ENCODE measurements around the gene DST. TPM values are rescaled to one million over a fixed set of nuclear protein-coding genes. Genes with fewer than 3 reads are reported as not detected.

Gene DST
- total RNA-seq, 2 donors from 2014 or later: 15.4 to 36.6 TPM

DNA sequence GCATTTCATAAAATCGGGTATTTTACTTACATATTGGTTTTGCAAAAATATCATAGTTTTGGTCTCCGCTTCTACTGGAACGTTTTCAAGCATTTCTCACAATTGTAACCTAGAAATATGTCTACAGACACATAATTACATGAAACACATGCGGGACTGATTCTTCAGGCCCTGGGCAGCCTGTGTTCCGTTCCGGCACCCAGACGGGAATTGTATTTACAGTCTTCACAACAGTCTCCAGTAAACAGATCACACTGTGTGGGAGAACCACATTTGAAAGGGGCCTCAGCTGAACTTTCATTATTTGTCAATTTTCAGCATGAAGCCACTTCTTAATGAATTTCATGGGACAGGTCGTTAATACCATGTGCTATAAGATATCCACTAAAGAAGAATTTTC is 196.9 kb downstream of the DST start:
- Mint-ChIP-seq H3K36me3 (ENCODE audit: low read depth) (no peaks in the 10 kb centered on the region), H3K4me1 (no peaks in the 10 kb centered on the region), H3K4me3 (no peak overlapping the region), H3K27ac (no peak overlapping the region), H3K27me3 (no peaks in the 10 kb centered on the region), H3K9me3 (peaks cover 3% of the 10 kb centered on the region)
- no peak for ATAC-seq (replicated peaks)

DNA sequence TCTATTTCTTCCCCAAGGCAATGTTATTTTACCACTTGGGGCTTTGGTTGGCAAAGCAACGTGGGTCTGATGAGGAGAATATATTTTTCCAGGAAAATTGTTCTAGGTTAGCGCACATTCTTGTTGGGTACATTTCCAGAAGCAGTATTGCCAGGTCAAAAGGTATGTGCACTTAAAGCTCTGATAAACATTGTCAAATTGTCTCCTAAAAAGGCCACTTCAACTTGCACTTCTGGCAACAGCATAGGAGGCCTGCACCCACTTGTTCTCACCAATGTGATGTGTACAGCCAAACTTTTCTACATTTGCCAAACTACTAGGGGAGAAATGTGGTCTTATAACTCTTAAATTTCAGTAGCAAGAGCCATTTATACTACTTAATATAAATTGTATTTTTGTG is 197.8 kb downstream of the DST start:
- Mint-ChIP-seq H3K4me1 (no peaks in the 10 kb centered on the region), H3K9me3 (peaks cover 4% of the 10 kb centered on the region), H3K27ac (no peak overlapping the region), H3K27me3 (no peaks in the 10 kb centered on the region), H3K4me3 (no peak overlapping the region), H3K36me3 (ENCODE audit: low read depth) (no peaks in the 10 kb centered on the region)
- ATAC-seq (replicated peaks): no peak

DNA sequence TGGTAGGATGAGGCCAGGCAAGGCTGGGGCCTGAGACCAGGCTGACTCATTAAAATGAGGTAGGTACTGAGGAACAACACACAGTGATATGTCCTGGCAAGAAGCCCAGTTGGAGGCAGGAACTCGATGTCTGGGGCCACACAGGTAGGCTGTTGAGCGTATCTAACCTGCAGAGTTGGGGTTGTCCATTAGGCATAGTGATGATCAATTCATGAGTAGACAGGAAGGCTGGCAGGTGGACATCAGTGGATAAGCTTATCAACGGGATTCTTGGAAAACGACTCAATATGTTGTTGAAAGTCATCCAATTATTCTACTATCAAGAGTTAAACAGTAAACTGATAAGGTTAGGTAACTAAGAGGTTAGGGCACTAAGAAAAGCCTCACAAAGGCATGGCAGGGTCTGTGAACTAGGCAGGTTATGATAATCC is 202.1 kb downstream of the DST start:
- H3K27me3 Mint-ChIP-seq: peaks cover 5% of the 10 kb centered on the region

DNA sequence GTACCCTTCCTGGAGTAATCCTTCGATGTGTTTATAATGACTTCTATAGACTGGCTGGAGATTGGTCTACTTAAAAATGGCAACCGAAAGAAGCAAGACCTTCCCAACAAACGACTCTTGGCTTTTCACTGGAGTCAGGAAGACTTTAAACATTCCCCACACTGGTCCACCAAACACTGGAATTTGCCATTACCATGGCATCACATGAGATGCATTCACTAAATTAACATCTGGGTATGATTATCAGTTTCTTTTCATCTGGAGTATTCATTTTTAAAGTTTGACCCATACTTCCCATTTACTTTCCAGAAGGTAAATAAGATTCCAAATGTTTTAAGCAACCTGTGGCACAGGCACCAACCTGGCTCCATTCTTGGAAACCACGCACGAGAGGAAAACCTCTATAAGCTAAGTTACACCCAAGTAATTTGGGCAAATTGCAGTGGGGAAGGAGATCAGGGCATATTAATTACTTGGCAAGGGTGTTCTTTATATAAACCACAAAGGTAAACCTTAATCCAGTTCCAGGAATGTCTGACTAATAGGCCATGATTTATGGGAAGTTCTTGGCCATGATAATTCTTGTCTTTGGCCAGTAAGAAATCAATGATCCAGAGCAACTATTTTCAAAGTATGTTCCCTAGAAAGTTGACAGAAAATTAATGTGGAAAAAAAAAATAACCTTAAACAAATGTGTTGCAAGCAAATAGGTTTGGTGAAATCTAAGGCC is 205.4 kb downstream of the DST start:
- Mint-ChIP-seq H3K4me1 (no peaks in the 10 kb centered on the region), H3K36me3 (ENCODE audit: low read depth) (no peaks in the 10 kb centered on the region), H3K27me3 (peaks cover 5% of the 10 kb centered on the region), H3K4me3 (no peak overlapping the region), H3K9me3 (peaks cover 6% of the 10 kb centered on the region), H3K27ac (no peak overlapping the region)
- no peak for ATAC-seq (replicated peaks)

More for the DNA sequence above, 202.1 kb downstream of the DST start:
- Mint-ChIP-seq H3K4me3 (no peak overlapping the region), H3K36me3 (ENCODE audit: low read depth) (no peaks in the 10 kb centered on the region), H3K9me3 (peaks cover 6% of the 10 kb centered on the region), H3K4me1 (no peaks in the 10 kb centered on the region), H3K27ac (no peak overlapping the region)
- ATAC-seq (replicated peaks): no peak

DNA sequence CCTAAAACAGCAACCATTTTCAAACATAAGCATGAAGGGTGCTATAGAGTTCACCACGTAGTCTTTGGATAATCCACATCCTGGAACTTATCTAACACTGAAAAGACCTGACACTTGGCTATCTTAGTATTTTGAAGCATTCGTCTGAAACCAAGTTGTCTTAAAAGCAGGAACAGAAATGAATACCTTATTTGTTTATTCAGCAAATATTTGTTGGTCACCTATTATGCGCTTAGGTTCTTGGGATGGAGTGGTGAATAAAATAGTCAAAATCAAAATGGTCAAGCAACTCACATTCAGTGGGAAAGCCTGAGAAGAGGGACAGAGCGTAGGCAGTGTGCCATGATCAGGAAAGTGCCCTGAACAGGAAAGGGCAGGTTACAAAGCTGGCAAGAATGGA is 206.9 kb downstream of the DST start:
- Mint-ChIP-seq H3K27ac (no peak overlapping the region), H3K4me1 (no peaks in the 10 kb centered on the region), H3K4me3 (no peak overlapping the region), H3K27me3 (peaks cover 5% of the 10 kb centered on the region), H3K36me3 (ENCODE audit: low read depth) (no peaks in the 10 kb centered on the region), H3K9me3 (peaks cover 3% of the 10 kb centered on the region)
- ATAC-seq (replicated peaks): no peak

DNA sequence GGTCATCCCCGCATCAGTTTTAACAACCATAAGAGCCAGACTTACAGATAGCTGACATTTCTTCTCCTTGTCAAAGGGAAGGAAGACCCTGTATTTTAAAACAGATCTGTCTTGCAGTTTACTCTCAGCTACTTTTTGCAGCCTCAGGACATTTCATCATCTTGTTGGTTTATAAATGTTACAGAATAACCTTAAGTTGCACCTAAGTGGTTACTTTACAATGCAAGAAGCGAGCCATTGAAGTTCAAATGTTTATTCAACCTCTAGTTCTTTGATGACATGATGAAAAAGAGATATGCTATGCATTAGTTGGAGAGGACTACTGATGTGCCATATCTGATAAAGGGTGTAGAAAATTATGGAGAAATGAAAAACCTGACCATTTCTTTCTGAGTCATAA is 207.4 kb downstream of the DST start:
- peaks cover 4% of the 10 kb centered on the region for H3K9me3 Mint-ChIP-seq
- no peak for ATAC-seq (replicated peaks)

DNA sequence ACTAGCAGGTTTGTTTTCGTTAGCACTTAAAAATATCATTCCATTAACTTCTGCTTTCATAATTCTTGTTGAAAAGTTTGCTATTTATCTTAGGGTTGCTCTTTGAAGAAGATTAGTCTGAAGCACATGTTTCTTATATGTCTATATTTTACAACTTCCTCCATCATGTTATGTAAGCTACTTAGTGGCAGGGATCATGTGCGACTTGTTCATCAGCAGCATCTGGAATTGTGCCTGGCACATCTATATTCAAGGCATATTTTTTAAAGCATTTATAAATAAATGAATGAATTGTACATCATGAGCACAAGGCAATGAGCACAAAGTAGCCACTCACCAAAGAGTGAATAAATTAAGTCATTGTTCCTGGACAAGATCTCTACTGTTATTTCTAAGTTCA is 208.1 kb downstream of the DST start:
- H3K27me3 Mint-ChIP-seq: peaks cover 5% of the 10 kb centered on the region
- ATAC-seq (replicated peaks): no peak
- no peaks in the 10 kb centered on the region for H3K4me1 Mint-ChIP-seq
- H3K36me3 Mint-ChIP-seq (ENCODE audit: low read depth): no peaks in the 10 kb centered on the region
- H3K4me3 Mint-ChIP-seq: no peak overlapping the region
- no peak overlapping the region for H3K27ac Mint-ChIP-seq
- peaks cover 4% of the 10 kb centered on the region for H3K9me3 Mint-ChIP-seq

More for the DNA sequence above, 207.4 kb downstream of the DST start:
- H3K36me3 Mint-ChIP-seq (ENCODE audit: low read depth): no peaks in the 10 kb centered on the region
- H3K4me3 Mint-ChIP-seq: no peak overlapping the region
- H3K27ac Mint-ChIP-seq: no peak overlapping the region
- no peaks in the 10 kb centered on the region for H3K4me1 Mint-ChIP-seq
- peaks cover 5% of the 10 kb centered on the region for H3K27me3 Mint-ChIP-seq

DNA sequence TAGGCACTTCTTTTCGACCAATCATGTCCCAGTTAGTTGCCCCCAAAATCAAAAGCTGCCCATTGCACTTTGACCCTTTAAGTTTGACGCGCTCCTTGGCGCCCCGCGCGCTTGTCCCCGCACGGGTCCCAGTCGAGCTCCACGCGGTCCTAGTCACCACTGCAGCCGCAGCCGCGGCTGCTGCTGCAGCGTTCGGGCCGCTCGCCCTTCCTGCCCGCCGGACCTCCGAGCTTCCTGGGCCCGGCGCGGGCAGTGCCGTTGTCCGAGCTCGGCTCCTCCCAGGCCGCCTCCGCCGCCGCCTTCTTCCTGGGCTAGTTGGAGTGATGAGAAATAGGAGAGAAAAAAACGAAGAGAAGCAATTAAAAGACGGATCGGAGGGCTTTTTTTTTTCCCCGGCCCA is 209.6 kb downstream of the DST start:
- no peak for ATAC-seq (replicated peaks)
- H3K36me3 Mint-ChIP-seq (ENCODE audit: low read depth): no peaks in the 10 kb centered on the region
- H3K27me3 Mint-ChIP-seq: peaks cover 5% of the 10 kb centered on the region
- H3K4me1 Mint-ChIP-seq: no peaks in the 10 kb centered on the region
- H3K4me3 Mint-ChIP-seq: no peak overlapping the region
- H3K27ac Mint-ChIP-seq: no peak overlapping the region
- H3K9me3 Mint-ChIP-seq: peaks cover 4% of the 10 kb centered on the region

DNA sequence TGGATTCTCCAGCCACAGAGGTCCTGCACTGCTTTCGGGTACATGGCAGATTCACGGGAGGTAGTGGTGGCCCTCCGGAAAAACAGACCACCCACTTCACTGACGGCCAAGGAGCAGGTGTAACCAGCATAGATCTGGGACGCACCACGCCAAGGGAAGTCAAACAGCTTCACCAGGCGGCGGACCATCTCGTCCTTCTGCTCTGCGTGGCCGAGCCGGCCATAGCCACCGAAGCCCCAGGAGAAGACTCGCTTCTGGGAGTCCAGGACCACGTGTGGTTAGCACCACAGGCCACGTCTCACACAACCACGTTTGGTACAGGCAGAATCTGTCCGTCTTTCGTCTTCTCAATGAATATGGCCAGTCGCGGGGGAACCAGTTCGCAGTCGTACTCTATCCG is 210.5 kb downstream of the DST start:
- no peak overlapping the region for H3K4me3 Mint-ChIP-seq
- no peaks in the 10 kb centered on the region for H3K36me3 Mint-ChIP-seq (ENCODE audit: low read depth)
- no peak overlapping the region for H3K27ac Mint-ChIP-seq
- peaks cover 10% of the 10 kb centered on the region for H3K9me3 Mint-ChIP-seq
- peaks cover 5% of the 10 kb centered on the region for H3K27me3 Mint-ChIP-seq
- H3K4me1 Mint-ChIP-seq: no peaks in the 10 kb centered on the region
- ATAC-seq (replicated peaks): no peak

DNA sequence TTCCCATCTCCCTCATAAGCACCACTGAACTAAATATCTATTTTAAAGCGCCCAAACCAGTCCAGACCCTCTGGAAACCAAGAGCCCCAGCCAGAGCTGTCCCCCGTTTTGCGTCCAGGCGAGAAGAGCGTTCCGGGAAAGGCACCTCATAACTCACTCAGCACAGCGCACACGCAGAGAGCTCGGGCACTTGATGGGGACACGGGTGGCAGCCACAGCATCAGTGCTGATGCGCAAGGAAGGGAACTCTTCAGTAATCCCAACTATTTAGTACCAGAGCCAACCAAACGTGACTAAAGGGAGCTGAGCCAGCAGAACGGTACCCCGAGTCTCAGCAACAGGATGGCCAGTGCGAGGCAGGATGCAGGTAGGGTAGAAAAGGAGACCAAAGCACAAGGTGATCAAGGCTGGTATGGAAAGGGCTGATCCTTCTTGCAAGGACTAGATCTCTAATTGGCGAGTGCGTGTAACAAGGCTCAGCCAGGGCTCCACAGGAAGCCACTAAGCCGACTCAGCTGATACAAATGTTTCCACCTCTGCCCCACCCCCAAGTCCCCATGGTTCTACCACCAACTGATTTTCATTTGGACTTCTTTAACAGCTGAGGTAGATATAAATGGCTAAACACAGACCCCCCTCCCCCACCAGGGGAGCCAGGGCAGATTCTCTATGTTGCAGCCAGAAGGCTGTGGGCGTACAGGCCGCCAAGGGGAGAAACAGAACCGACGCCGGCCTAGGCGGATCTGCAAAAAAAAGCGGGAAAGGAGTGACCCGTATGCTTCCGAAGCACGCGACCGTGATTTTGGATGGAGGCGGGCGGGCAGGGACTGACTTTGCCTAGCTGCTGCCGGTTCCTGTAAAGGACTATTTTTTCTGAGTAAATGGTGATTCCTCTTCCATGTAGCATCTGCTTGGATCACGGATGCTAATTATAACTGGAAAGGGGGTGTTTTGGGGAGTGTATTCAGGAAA is 211.8 kb downstream of the DST start:
- Mint-ChIP-seq H3K4me3 (no peak overlapping the region), H3K27me3 (peaks cover 2% of the 10 kb centered on the region), H3K9me3 (peaks cover 10% of the 10 kb centered on the region), H3K4me1 (no peaks in the 10 kb centered on the region), H3K36me3 (ENCODE audit: low read depth) (no peaks in the 10 kb centered on the region), H3K27ac (no peak overlapping the region)
- no peak for ATAC-seq (replicated peaks)

DNA sequence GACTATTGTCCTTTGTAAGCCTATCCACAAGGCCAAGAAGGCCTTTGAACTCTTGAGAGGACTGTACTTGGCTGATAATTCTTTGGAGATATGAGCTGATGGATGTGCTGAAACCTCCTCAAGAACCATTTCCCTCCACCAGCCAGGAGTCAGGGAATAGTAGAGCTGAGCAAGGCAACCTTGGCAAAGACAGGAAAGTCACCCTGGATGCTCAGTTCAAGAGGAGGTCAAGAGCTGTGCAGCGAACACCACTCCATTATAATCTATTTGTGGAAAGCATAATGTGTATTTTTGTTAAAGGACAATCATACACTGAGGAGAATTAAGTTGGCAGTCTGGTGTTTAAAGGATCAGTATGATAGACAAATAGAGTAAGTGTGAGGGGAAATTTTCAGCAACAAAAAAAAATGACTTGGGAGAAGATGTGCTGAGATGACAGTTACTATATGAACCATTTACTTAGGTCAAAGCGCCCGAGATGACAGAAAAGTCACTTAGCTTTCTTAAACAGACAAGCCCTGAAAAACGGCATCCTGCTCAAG is 218.1 kb downstream of the DST start:
- ATAC-seq (replicated peaks): no peak
- H3K4me1 Mint-ChIP-seq: no peaks in the 10 kb centered on the region
- no peaks in the 10 kb centered on the region for H3K36me3 Mint-ChIP-seq (ENCODE audit: low read depth)
- no peak overlapping the region for H3K27ac Mint-ChIP-seq
- H3K4me3 Mint-ChIP-seq: no peak overlapping the region
- H3K27me3 Mint-ChIP-seq: peaks cover 9% of the 10 kb centered on the region
- peaks cover 6% of the 10 kb centered on the region for H3K9me3 Mint-ChIP-seq

DNA sequence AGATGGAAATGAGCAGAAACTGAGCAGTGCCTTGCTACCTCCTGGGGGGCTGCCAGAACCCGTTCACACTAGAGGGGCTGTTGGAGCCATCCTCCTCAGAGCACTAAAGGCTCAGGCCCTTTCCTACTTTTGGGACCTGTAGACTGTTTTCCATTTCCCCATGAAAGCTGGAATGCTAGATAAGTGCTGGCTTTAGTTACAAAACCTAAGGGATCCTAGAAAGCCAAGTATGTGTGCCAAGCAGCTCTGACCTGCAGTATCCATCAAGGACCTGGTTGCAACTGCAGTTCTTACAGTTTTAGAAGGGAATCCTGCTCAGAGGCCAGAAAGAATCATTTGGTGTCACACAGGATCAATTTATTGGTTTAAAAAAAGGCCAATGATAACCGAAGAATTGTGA is 218.6 kb downstream of the DST start:
- peaks cover 9% of the 10 kb centered on the region for H3K27me3 Mint-ChIP-seq
- peaks cover 6% of the 10 kb centered on the region for H3K9me3 Mint-ChIP-seq
- no peak overlapping the region for H3K4me3 Mint-ChIP-seq
- no peak for ATAC-seq (replicated peaks)
- no peak overlapping the region for H3K27ac Mint-ChIP-seq
- H3K4me1 Mint-ChIP-seq: no peaks in the 10 kb centered on the region
- H3K36me3 Mint-ChIP-seq (ENCODE audit: low read depth): no peaks in the 10 kb centered on the region

DNA sequence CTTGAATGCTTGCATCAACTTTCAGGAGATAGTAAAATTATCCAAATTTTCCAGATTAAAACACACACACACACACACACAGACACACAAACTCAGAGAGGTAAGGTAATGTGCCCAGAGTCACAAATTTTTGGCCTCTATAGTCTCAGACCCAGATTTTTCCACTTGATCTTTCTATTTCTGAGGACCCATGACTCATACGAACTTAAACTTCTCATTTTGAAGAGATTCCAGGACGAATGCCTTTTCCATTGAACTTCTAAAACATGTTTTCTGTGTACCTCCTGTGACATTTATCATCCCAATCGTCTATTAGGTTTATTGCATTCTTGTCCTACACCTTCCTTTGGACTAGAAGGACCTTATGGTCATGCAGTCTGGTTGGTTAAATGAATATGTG is 222.4 kb downstream of the DST start:
- Mint-ChIP-seq H3K36me3 (ENCODE audit: low read depth) (no peaks in the 10 kb centered on the region), H3K27ac (no peak overlapping the region), H3K9me3 (no peaks in the 10 kb centered on the region), H3K27me3 (peaks cover 6% of the 10 kb centered on the region), H3K4me1 (no peaks in the 10 kb centered on the region), H3K4me3 (no peak overlapping the region)
- ATAC-seq (replicated peaks): no peak

DNA sequence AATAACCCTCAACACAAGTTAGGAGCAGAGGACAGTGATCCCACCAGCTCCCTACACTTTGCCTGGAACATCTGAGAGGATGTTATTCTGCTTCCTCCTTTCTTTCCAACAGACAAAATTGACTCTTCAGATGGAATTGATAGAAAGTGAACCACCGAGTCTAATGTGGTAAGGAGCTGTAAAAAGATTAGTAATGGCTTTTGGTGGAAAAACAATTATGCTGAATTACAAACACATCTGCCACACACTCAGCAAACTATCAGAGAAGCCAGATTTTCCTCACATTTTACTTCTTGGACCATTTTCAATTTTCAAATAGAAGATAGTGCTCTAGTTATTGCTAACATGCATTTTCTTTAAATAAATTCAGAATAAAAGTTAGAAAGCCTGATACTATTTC is 223.5 kb downstream of the DST start:
- no peak overlapping the region for H3K27ac Mint-ChIP-seq
- peaks cover 5% of the 10 kb centered on the region for H3K27me3 Mint-ChIP-seq
- H3K4me3 Mint-ChIP-seq: no peak overlapping the region
- H3K4me1 Mint-ChIP-seq: no peaks in the 10 kb centered on the region
- ATAC-seq (replicated peaks): no peak
- no peaks in the 10 kb centered on the region for H3K36me3 Mint-ChIP-seq (ENCODE audit: low read depth)
- H3K9me3 Mint-ChIP-seq: no peaks in the 10 kb centered on the region

DNA sequence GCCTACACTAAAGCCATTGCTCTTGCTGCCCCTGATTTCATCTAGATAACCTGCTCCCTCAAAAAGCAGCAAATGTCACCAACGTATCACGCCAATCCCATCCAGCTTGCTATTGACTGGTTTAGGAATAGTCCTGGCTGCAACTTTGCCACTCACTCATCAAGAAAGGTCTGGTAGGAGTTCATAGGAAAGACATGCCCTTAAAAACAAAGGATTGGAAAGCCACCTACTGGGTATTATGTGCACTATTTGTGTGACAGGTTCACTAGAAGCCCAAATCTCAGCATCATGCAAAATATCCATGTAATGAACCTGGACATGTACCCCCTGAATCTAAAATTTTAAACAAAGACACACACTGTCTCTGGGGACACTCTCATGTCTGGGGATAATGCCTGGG is 224.9 kb downstream of the DST start:
- peaks cover 5% of the 10 kb centered on the region for H3K27me3 Mint-ChIP-seq
- ATAC-seq (replicated peaks): no peak
- no peaks in the 10 kb centered on the region for H3K9me3 Mint-ChIP-seq

More for the DNA sequence above, 224.9 kb downstream of the DST start:
- no peak overlapping the region for H3K4me3 Mint-ChIP-seq
- no peaks in the 10 kb centered on the region for H3K36me3 Mint-ChIP-seq (ENCODE audit: low read depth)
- no peak overlapping the region for H3K27ac Mint-ChIP-seq
- no peaks in the 10 kb centered on the region for H3K4me1 Mint-ChIP-seq
